DND-41 (cell line): ENCODE measurements around the gene SLC39A11.

Experiments used
- CTCF ChIP-seq: IDR thresholded peaks from 2 replicates; pipeline ENCODE4 v1.5.1; 2012; ENCODE audit warnings: borderline replicate concordance, low read length, moderate library complexity, mild to moderate bottlenecking; ENCODE audit not compliant: poor library complexity, severe bottlenecking; ENCODE audit errors: extremely low read depth
- EZH2 ChIP-seq: IDR thresholded peaks from 3 replicates; pipeline ENCODE4 v1.6.1; 2012; ENCODE audit warnings: borderline replicate concordance, low read depth, mild to moderate bottlenecking, moderate library complexity, low read length, inconsistent platforms; ENCODE audit not compliant: severe bottlenecking

- TF ChIP-seq EZH2 (no peak), CTCF (no peak)
Measured at GRCh38 chr17:73118139-73118538, 25.7 kb upstream of the SLC39A11 start.
